ENCODE results near the gene TBKBP1.
"Not testable (repeated sequence)": the region's sequence is repeated elsewhere in the genome, so short reads cannot be mapped to it uniquely, and the experiment has no call there.

TBKBP1 gene

GRCh38 chr17:47678196-47678595, 15.8 kb upstream of the TBKBP1 start:
- no peak for DNase-seq

- no peak for DNase-seq
These were observed 11.8 kb upstream of the TBKBP1 start for GRCh38 chr17:47682138-47682537.

DNA sequence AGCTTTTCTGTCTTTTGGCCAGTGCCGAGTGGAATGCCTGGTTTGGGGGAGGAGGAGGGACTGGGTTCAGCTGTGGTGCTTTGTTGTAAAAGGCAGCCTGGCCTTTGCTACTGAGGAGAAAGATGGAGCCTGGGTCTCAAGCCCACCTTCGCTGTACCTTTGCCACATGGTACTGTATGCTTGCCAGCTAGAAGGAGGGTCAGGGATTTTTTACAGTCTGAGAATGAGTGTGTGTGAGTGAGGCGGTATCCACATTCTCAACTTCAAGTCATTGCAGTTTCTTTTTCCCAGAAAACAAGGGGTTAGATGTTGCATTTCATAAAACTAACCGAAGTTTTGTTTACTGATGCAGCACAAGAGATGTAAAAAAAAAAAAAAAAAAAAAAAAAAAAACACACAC, 11.2 kb upstream of the TBKBP1 start:
- DNase-seq = not testable (repeated sequence)

DNA sequence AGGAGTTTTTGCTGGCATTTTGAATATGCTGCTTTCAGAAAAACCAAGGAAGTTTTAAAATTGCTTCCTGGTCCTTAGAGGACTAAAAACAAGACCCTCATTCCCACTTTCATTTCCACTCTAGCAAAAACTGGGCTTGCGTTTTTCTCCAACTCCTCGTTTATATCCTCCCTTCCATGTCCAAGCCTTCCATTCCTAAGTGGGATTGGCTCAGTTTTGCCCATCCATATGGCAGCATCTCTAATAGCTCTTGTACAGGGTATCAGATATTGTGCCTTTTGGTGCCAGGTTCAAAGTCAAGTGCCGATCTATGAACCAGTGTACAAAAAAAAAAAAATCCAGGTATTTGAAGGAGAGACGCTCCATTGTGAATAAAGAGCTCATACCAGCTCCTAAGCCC, 9.9 kb upstream of the TBKBP1 start:
- no peak for DNase-seq

GRCh38 chr17:47684535-47685193, 9.3 kb upstream of the TBKBP1 start:
- DNase-seq = no peak

DNA sequence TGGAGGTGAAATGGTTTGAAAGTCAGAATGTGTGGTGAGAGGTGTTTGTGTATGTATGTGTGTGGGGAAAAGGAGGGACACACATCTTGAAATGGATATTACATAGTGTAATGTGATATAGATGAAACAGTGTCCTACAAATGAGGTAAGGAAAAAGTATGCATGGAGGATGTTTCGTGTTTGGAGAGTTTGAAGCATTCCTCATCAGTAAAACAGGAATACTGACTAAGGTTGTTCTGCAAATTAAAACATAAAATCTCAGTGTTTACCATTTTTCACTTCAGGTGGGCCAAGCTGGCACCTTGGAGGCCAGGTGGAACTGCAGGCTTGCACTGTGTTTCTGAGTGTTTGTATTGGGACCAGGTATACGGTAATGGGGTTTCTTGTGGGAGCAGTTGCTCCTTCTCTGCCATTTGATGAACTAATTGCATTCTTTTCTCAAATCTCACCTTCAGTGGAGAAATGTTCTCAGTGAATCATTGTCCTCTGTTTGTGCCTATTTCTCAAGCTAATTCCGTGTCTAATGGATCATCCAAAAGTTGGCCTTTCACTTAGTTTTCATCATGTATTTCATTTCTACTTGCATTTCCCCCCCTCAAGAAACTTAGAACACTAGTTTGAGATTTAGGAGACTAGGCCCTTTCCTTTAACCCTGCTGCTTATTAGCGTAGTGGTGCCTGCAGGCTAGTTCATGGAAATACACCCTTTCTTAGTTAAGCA, 8.2 kb upstream of the TBKBP1 start:
- no peak for DNase-seq

DNA sequence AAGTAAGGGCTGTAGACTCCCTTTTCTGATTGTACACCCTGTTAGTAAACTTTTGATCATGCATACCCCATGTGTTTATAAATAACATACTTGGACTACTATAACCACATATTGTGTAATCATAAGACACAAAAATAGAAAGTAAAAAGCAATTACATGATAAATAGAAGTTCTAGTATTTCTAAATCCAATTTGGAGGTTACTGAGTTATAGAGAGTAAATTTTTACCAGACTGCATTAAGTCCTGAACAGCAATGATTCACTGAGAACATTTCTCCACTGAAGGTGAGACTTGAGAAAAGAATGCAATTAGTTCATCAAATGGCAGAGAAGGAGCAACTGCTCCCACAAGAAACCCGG, 7.7 kb upstream of the TBKBP1 start:
- DNase-seq = no peak

- no peak for DNase-seq
These were observed 7.2 kb upstream of the TBKBP1 start for GRCh38 chr17:47686664-47687327.

DNA sequence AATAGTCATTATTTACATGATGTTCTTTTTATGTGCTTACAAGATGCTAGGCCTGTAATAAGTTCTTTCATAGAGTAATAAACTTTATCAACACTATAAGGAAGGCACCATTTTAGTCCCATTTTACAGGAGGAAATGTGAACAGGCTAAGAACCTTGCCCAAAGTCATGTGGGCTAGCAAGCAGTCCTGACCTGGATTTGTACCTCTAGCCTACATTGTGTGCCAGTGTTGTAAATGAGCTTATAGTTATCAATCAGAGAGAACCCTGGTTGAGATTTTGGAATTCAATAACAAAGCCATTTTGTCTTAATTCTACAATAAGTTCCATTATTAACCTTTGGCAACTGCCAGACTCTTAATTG, 6.7 kb upstream of the TBKBP1 start:
- DNase-seq = no peak

DNA sequence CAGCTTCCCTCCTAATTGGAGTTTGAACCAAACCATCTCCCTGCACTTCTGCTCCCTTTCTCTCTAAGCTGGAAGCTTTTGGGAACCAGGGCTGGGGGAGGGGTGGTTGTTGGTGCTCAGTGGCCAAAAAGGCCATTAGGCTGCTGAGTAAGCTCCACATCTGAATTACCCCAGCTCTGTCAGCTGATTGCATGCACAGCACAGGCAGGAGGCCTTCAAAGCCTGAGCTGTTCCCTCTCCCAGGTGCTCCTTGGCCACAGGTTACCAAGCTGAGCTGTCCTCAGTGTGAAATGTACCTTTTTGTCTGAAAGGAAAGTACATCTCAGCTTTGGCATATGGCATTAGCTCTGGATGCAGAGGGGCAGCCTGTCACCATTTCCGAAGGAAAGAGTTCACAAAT, 6.2 kb upstream of the TBKBP1 start:
- DNase-seq = no peak

DNA sequence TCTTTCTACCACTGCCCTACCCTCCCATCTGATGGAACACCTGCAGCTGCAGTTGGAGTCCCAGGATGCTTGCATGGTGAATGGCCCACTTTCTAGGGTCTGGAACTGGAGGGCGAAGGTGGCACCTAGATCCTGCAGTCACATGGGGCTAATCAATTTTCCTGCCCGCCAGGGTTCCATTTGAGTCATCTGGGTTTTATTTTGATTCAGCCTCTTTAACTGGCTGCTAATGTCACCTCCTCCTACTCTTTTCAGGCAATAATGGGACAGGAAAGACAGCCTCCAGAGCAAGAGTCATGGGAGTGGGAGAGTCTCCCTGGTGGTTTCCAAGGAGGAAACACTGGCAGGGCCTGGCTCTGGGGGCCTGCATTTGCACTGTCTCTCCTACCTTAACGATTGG, 3.8 kb upstream of the TBKBP1 start:
- no peak for DNase-seq

GRCh38 chr17:47692137-47692894, 1.6 kb upstream of the TBKBP1 start:
- no peak for DNase-seq

GRCh38 chr17:47692895-47693730, 848 bp upstream of the TBKBP1 start:
- no peak for DNase-seq

DNA sequence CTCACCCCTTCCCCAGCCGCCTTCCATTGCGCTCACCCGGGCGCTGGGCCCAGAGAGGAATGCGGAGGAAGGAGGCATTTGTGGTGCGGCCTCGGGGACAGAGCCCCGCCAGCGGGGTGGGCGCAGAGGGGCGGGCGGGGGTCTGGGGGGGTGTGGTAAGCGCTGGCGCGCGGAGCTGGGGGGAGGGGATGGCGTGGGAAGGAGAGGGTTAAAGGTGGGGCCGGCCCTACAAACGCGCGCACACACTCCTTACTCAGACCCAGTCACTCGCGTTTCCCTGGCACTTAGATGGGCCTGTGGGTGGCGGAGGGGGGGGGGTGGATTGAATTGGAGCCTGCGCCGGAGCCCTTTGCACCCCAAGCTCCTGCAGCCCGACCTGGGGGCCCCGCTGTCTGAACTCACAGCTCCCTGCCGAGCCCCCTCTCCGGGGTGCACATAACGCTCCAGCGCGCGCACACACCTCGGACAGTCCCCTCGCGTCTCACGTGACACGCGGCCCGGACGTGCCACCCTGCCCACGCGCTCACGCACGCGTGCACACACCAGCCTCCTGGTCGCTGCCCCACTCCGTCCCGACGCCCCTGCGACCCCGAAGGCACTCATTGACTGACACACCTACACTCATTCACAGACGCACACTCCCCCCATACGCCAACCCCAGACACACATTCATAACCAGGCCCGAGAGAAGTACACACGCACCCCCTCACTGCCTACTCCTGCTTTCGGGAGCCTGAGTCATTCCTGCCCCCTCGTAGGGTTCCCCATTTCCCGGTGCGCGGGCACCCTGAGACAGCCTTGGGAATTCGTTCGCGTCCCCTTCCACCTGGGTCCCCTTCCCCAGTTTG, 844 bp downstream of the TBKBP1 start:
- DNase-seq = peak in 1 of 2 donors; percentile 49

DNA sequence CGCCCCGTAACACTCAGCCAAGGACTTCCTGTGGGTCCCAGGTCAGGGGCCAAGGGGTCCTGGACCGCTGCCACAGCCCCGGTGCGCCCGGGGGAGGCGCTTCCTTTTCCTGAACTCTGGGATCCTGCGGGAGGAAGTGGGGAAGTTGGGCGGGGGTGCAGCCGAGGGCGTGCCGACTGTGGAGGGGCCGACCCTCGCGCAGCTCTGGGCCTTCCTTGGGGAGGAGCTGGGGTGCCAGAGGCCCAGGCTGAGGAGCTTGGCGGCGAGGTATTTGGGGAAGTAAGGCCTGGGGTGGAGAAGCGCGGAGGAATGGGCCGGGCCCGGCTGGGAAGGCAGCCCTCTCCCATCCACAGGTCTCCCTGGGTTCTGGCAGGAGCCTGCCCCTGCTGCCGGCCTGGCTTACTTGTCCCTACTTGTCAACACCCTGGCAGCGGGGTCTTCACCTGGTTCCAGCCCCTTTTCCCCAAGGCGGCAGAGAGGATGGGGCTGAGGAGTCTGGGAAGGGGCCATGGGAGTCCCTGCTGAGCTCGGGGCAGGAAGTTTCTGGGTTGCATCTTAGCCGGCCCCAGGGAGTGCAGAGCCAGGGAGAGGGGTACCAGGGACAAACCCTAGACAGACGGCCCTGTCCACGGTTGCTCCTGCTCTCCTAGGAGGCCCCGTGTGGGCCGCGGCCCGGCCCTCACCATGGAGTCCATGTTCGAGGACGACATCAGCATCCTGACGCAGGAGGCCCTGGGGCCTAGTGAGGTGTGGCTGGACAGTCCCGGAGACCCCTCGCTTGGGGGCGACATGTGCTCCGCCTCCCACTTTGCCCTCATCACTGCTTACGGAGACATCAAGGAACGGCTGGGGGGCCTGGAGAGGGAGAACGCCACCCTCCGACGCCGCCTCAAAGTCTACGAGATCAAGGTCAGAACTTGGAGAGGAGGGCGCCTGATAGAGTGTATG, 1.7 kb downstream of the TBKBP1 start:
- no peak for DNase-seq

- no peak for DNase-seq
These were observed 3.0 kb downstream of the TBKBP1 start for GRCh38 chr17:47696717-47697642.

DNA sequence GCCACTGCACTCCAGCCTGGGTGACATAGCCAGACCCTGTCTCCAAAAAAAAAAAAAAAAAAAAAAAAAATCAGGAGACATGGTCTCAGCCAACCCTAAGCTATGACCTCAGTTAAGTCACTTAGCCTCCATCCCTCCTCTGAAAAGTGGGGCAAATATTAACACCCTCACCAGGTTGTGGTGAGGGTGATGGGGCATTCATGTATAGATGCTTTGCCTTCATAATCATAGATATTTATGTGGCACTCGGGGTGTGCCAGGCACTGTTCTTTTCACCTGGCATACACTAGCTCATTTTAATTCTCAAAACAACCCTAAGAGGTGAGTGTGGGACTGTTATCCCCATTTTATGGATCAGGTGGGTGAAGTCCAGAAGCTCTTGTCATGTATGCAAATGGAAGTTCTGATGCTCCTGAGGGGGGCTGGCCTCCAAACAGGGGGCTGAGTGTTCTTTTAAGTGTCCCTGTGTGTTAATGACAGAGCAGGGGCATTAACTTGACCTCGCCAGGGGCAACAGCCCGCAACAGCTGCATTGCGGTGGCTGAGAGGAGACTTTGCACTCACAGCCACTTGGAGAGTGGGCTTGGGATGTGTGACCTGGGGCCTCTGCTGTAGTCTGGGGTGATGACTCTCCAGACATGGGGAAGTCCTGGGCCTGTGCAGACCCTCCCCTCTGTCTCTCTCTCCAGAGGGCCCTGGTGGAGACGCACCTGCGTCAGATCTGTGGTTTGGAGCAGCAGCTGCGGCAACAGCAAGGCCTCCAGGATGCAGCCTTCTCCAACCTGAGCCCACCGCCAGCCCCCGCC, 4.1 kb downstream of the TBKBP1 start:
- no peak for DNase-seq

DNA sequence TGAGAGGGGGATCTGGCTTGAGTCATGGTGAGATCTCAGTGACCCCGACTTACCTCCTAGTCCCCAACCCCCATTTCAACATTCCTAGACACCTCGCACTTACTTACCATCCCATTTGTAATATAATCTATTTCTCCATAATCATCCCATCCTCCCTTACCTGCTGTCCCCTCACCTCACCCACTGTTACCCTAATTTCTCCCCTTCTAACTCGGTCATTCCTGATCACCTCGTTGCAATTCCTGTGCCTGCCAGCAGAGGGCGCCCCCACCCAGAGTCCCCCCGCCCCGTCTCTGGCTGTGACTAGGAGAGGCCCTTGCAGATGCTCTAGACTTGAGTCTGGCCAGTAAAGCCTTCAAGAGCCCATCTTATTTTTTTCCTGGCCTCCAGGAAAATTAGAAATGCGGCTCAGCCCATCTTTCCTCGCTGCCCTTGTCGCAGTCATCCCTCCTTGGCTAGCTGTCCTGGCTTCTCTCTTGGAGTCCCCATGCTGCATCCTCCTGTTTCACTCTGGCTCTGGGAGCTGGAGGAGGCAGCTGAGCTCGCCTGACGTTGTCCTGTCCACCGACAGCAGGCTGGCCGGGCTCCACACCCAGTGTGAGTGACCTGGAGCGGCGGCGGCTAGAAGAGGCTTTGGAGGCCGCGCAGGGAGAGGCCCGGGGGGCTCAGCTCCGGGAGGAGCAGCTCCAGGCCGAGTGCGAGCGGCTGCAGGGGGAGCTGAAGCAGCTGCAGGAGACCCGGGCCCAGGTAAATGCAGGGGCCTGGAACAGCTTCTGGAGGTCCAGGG, 5.0 kb downstream of the TBKBP1 start:
- peak; percentile 89 to 90 for DNase-seq
